Ectodermal cell (in vitro differentiated cells): Measurements from ENCODE around the gene PDSS2.
"Not testable (repeated sequence)": the region's sequence is repeated elsewhere in the genome, so short reads cannot be mapped to it uniquely, and the experiment has no call there.

ENCODE experiments used
- H3K27ac ChIP-seq: 2 replicates; pipeline ENCODE4 v1.7.0; 2013; ENCODE audit warnings: mild to moderate bottlenecking, low read depth, low read length; ENCODE audit not compliant: insufficient read depth, poor library complexity, severe bottlenecking
- H3K27me3 ChIP-seq: 2 replicates; pipeline ENCODE4 v1.7.0; 2013; ENCODE audit warnings: mild to moderate bottlenecking, low read length; ENCODE audit not compliant: insufficient read depth, control insufficient read depth, poor library complexity, severe bottlenecking
- H3K36me3 ChIP-seq: one replicate; pipeline ENCODE4 v1.7.0; 2013; ENCODE audit warnings: low read length; ENCODE audit not compliant: control insufficient read depth, insufficient read depth
- H3K4me1 ChIP-seq: one replicate; pipeline ENCODE4 v1.7.0; 2013; ENCODE audit warnings: low read length; ENCODE audit not compliant: control insufficient read depth, insufficient read depth
- H3K4me3 ChIP-seq: 2 replicates; pipeline ENCODE4 v1.7.0; 2013; ENCODE audit warnings: low read depth, low read length, control low read depth; ENCODE audit not compliant: insufficient read depth
- H3K9me3 ChIP-seq: 2 replicates; pipeline ENCODE4 v1.7.0; 2013; ENCODE audit warnings: mild to moderate bottlenecking, low read length, moderate library complexity; ENCODE audit not compliant: control insufficient read depth
- WGBS, 2 experiments: methylation state at CpG; one replicate each; pipeline ENCODE4 v1.1.7; 2013; ENCODE audit warnings: missing lambda C conversion rate in 2 of 2; 5-methylcytosine and 5-hydroxymethylcytosine counted together

The PDSS2 gene

DNA sequence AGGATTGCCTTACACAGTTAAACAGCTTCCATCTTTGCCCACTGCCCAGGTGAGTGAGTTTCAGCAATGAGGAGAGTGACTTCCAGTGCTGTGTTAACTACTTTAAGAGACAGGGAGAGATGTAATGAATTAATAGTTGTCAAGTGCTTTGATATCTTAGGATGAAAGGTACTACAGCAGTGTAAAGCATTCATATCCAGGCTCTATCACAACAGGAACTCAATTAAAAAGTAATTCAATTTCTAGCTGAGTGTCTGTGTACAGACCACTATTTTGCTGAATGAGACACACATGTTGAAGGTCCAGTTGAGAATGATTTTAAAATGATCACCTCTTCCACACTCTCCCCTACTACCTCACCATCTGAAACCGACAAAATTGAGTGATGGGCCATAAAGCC is 273.3 kb downstream of the PDSS2 start:
- no peaks in the 10 kb centered on the region for H3K36me3 ChIP-seq
- WGBS, 2 experiments: 100% methylated on average over 1 of the region's 1 CpG
- no peaks in the 10 kb centered on the region for H3K27me3 ChIP-seq
- no peaks in the 10 kb centered on the region for H3K9me3 ChIP-seq
- H3K4me3 ChIP-seq: no peak overlapping the region
- no peak overlapping the region for H3K27ac ChIP-seq
- no peaks in the 10 kb centered on the region for H3K4me1 ChIP-seq

- Histone ChIP-seq H3K4me3 (no peak overlapping the region), H3K36me3 (no peaks in the 10 kb centered on the region), H3K27ac (no peak overlapping the region), H3K4me1 (no peaks in the 10 kb centered on the region), H3K27me3 (no peaks in the 10 kb centered on the region), H3K9me3 (no peaks in the 10 kb centered on the region)
- 73 to 77% methylated on average over 6 to 8 of the region's 9 CpGs for WGBS, 2 experiments
Measured at GRCh38 chr6:107185391-107185970, 273.9 kb downstream of the PDSS2 start.

GRCh38 chr6:107184435-107184834 is 274.9 kb downstream of the PDSS2 start:
- H3K9me3 ChIP-seq: no peaks in the 10 kb centered on the region
- H3K27me3 ChIP-seq: no peaks in the 10 kb centered on the region
- no peak overlapping the region for H3K4me3 ChIP-seq
- 78 to 86% methylated on average over 1 of the region's 1 CpG for WGBS, 2 experiments
- H3K4me1 ChIP-seq: no peaks in the 10 kb centered on the region
- no peaks in the 10 kb centered on the region for H3K36me3 ChIP-seq
- no peak overlapping the region for H3K27ac ChIP-seq

DNA sequence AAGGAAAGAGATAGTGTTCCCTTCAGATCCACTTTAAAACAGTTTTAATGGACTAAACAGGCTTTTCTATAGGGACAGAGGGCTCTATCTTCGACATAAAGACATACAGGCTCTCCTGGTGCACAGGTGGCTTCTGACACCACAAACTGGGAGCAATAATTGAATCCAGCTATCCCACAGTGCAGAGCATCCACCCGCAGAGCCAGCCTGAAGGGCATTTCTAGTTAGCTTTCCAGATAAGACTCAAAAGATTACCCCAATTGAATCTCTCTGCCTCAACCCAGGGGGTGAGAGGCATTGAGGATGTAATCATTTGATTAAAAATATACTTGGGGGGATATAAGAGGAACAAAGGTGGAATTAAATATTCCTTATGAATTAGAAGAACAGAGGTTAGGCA is 279.3 kb downstream of the PDSS2 start:
- no peaks in the 10 kb centered on the region for H3K27me3 ChIP-seq
- 67 to 76% methylated on average over 2 of the region's 2 CpGs for WGBS, 2 experiments
- H3K9me3 ChIP-seq: no peaks in the 10 kb centered on the region
- no peaks in the 10 kb centered on the region for H3K36me3 ChIP-seq
- H3K27ac ChIP-seq: no peak overlapping the region
- no peak overlapping the region for H3K4me3 ChIP-seq
- H3K4me1 ChIP-seq: no peaks in the 10 kb centered on the region

DNA sequence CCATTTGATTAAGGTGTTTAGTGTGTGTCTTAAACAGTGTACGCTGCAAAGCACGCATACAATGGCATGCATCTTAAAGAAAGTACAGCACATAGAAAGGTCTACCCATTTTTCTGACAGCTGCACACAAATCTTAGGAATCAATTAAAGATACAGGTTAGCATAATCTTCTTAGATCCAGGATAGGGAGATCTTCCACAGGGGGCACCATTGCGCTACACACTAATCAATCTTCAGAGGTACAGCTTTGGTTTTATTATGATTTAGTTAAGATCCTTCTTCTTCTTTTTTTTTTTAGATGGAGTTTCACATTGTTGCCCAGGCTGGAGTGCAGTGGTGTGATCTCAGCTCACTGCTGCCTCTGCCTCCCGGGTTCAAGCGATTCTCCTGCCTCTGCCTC is 280.4 kb downstream of the PDSS2 start:
- H3K36me3 ChIP-seq: no peaks in the 10 kb centered on the region
- WGBS, 2 experiments: 92 to 96% methylated on average over 5 of the region's 5 CpGs
- H3K27ac ChIP-seq: no peak overlapping the region
- H3K27me3 ChIP-seq: no peaks in the 10 kb centered on the region
- no peak overlapping the region for H3K4me3 ChIP-seq
- no peaks in the 10 kb centered on the region for H3K9me3 ChIP-seq
- no peaks in the 10 kb centered on the region for H3K4me1 ChIP-seq

- Histone ChIP-seq H3K36me3 (no peaks in the 10 kb centered on the region), H3K4me1 (no peaks in the 10 kb centered on the region), H3K27ac (no peak overlapping the region), H3K4me3 (no peak overlapping the region), H3K9me3 (no peaks in the 10 kb centered on the region), H3K27me3 (no peaks in the 10 kb centered on the region)
- WGBS, 2 experiments: 95 to 98% methylated on average over 3 of the region's 3 CpGs
Measured at GRCh38 chr6:107173779-107174178, 285.6 kb downstream of the PDSS2 start.

GRCh38 chr6:107171513-107171912 is 287.9 kb downstream of the PDSS2 start:
- H3K4me3 ChIP-seq: no peak overlapping the region
- H3K27me3 ChIP-seq: no peaks in the 10 kb centered on the region
- 96 to 97% methylated on average over 5 of the region's 5 CpGs for WGBS, 2 experiments
- no peak overlapping the region for H3K27ac ChIP-seq
- no peaks in the 10 kb centered on the region for H3K4me1 ChIP-seq
- no peaks in the 10 kb centered on the region for H3K9me3 ChIP-seq
- no peaks in the 10 kb centered on the region for H3K36me3 ChIP-seq

GRCh38 chr6:107164299-107164698 is 295.1 kb downstream of the PDSS2 start:
- not testable (repeated sequence) for H3K27me3 ChIP-seq, H3K36me3 ChIP-seq, H3K27ac ChIP-seq, H3K9me3 ChIP-seq, H3K4me3 ChIP-seq, H3K4me1 ChIP-seq
- 93 to 95% methylated on average over 3 of the region's 5 CpGs for WGBS, 2 experiments

- H3K27ac ChIP-seq: no peak overlapping the region
- H3K4me3 ChIP-seq: no peak overlapping the region
- no peaks in the 10 kb centered on the region for H3K36me3 ChIP-seq
- no peaks in the 10 kb centered on the region for H3K4me1 ChIP-seq
- no peaks in the 10 kb centered on the region for H3K9me3 ChIP-seq
- WGBS, 2 experiments: 93 to 96% methylated on average over 3 of the region's 3 CpGs
- no peaks in the 10 kb centered on the region for H3K27me3 ChIP-seq
Measured at GRCh38 chr6:107161521-107161920, 297.8 kb downstream of the PDSS2 start.

DNA sequence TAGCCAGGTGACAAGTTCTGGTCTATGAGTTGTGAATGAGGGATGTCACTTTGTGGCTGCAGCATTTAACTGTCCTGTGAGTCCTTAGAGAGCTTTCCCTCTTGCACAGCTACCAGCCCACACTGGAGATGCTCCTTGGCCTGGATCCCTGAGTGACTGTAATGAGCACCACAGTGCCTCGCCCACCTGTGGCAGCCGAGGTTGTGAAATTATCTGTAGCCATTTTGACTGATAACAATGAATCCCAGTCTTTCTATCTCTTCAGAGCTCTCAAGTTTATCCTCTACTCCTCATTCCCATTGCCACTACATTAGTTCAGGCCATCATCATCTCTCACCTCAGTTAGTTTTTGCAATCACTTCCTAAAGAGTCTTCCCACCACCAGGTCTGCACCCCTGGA is 302.7 kb downstream of the PDSS2 start:
- WGBS, 2 experiments: 94 to 97% methylated on average over 2 of the region's 2 CpGs
- Histone ChIP-seq H3K4me1 (peaks cover 12% of the 10 kb centered on the region), H3K27me3 (no peaks in the 10 kb centered on the region), H3K9me3 (no peaks in the 10 kb centered on the region), H3K36me3 (no peaks in the 10 kb centered on the region), H3K4me3 (no peak overlapping the region), H3K27ac (no peak overlapping the region)

DNA sequence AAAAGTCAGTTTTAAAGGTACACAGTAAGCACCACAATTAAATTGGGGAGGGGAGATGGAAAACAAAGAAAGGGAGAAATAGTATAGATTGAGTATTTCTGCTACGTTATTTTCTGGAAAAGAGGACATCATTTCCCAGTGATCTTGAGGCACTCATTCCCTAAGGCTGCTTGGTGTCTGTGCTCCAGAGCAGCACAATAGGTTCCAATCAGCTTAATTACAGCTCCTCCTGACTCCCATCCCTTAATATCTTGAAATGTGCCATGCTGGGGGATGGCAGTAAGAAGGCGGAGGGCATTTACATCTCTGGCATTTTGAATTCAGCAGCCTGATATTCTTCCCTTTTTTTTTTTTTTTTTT is 304.6 kb downstream of the PDSS2 start:
- Histone ChIP-seq H3K4me3 (no peak overlapping the region), H3K9me3 (no peaks in the 10 kb centered on the region), H3K4me1 (peaks cover 14% of the 10 kb centered on the region), H3K27ac (no peak overlapping the region), H3K27me3 (no peaks in the 10 kb centered on the region), H3K36me3 (no peaks in the 10 kb centered on the region)
- WGBS, 2 experiments: 73 to 78% methylated on average over 2 of the region's 2 CpGs
